ENCODE measurements around the gene RCC2.

Gene RCC2

DNA sequence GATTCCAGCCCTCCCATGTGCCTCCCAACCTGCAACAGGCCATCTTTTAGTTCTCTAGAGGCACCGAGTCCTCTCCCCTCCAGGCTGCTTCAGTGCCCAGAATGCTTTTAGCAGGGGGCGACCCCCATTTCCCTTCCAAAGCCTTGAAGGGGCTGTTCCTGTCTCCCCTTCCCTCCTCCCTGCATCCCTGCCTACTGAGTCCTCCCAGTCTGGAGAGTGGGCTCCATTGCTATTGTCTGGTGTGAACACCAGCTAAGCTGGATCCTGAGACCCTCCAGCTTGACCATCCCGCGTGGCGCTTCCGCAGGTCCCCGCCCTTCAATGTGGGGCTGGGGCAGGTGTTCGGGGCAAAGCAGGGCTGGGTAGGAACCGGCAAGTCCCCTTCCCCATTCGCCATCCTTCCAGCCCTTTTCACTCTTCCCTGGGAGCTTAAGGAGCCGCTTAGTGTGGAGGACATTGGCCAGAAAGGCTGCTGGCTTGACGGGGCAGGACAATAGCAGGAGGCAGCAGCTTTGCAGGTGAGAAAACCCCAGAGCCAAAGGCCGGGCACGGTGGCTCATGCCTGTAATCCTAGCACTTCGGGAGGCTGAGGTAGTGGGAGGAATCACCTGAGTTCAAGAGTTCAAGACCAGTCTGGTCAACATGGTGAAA lies 35.3 kb downstream of the RCC2 start:
- Histone ChIP-seq H2AFZ (ENCODE audit: low read depth) (no peak overlapping the region), H3K4me3 (IDR thresholded peaks at IDR 0.05; ENCODE audit: insufficient read depth, low read depth, low read length) (no peak overlapping the region), H4K20me1 (ENCODE audit: insufficient read depth) (no peaks in the 10 kb centered on the region), H3K4me1 (ENCODE audit: low read depth, poor library complexity, severe bottlenecking) (no peaks in the 10 kb centered on the region), H3K27ac (no peak overlapping the region), H3K27me3 (ENCODE audit: insufficient read depth, low read depth) (0 out of 2 replicates have a peak, but pooled peaks cover 2% of the 10 kb centered on the region), H3K36me3 (ENCODE audit: insufficient read depth) (no peaks in the 10 kb centered on the region), H3K9ac (no peak overlapping the region), H3K4me2 (no peak overlapping the region), H3K79me2 (ENCODE audit: insufficient read depth, low read depth) (no peaks in the 10 kb centered on the region)
- TF ChIP-seq, protein P1, sequence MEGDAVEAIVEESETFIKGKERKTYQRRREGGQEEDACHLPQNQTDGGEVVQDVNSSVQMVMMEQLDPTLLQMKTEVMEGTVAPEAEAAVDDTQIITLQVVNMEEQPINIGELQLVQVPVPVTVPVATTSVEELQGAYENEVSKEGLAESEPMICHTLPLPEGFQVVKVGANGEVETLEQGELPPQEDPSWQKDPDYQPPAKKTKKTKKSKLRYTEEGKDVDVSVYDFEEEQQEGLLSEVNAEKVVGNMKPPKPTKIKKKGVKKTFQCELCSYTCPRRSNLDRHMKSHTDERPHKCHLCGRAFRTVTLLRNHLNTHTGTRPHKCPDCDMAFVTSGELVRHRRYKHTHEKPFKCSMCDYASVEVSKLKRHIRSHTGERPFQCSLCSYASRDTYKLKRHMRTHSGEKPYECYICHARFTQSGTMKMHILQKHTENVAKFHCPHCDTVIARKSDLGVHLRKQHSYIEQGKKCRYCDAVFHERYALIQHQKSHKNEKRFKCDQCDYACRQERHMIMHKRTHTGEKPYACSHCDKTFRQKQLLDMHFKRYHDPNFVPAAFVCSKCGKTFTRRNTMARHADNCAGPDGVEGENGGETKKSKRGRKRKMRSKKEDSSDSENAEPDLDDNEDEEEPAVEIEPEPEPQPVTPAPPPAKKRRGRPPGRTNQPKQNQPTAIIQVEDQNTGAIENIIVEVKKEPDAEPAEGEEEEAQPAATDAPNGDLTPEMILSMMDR (conservative IDR thresholded peaks at IDR 0.05; ENCODE audit: low read depth, low read length), result no peak

DNA sequence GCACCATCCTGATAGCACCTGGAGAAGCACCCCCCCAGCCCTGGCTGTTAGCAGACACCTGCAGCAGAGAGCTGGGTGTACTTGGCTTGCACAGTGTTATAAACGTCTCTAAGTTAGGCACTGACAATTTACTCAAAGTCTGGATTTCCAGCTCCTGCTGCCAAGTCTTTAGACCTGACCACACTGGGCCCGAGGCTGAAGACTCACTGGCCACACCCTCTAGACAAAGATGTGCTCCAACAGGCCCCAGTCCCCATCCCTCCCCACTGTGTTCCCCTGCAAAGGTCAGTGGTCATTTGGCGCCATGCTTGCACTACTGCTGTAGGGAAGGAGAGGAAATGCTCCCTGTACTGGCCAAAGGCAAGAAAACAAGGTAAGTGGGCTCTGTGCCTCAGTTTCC lies 36.4 kb downstream of the RCC2 start:
- Histone ChIP-seq H3K79me2 (ENCODE audit: insufficient read depth, low read depth) (no peaks in the 10 kb centered on the region), H3K4me1 (ENCODE audit: low read depth, poor library complexity, severe bottlenecking) (no peaks in the 10 kb centered on the region), H3K27ac (no peak overlapping the region), H3K27me3 (ENCODE audit: insufficient read depth, low read depth) (peaks cover 2% of the 10 kb centered on the region; the same call in 1 of the 2 replicates), H4K20me1 (ENCODE audit: insufficient read depth) (no peaks in the 10 kb centered on the region), H3K9ac (no peak overlapping the region), H3K4me3 (IDR thresholded peaks at IDR 0.05; ENCODE audit: insufficient read depth, low read depth, low read length) (no peak overlapping the region), H3K4me2 (no peak overlapping the region), H3K36me3 (ENCODE audit: insufficient read depth) (no peaks in the 10 kb centered on the region), H2AFZ (ENCODE audit: low read depth) (no peak overlapping the region)
- TF ChIP-seq, protein P1 (conservative IDR thresholded peaks at IDR 0.05; ENCODE audit: low read depth, low read length), result no peak

DNA sequence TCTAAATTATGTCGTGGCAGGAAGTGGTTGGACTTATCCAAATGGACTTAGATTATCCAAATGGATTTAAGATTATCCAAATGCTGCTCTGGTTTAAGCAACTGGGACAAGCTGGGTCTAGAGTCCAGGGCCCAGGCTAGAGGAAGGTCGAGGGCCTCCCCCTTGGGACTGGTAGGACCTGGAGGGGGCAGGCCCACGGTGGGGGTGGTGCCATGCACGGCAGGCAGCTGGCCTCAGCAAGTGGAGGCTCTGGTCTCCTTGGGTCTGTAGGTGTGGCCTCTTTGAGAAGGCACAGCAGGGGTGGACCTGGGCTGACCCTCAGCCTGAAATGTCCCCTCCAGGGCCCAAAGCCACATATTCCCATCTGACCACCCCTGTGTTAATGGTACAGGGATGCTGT lies 37.6 kb downstream of the RCC2 start:
- TF ChIP-seq, protein P1 (conservative IDR thresholded peaks at IDR 0.05; ENCODE audit: low read depth, low read length), result no peak
- Histone ChIP-seq H3K36me3 (ENCODE audit: insufficient read depth) (no peaks in the 10 kb centered on the region), H3K79me2 (ENCODE audit: insufficient read depth, low read depth) (no peaks in the 10 kb centered on the region), H2AFZ (ENCODE audit: low read depth) (no peak overlapping the region), H3K9ac (no peak overlapping the region), H3K27ac (no peak overlapping the region), H3K4me3 (IDR thresholded peaks at IDR 0.05; ENCODE audit: insufficient read depth, low read depth, low read length) (no peak overlapping the region), H4K20me1 (ENCODE audit: insufficient read depth) (no peaks in the 10 kb centered on the region), H3K4me2 (no peak overlapping the region), H3K4me1 (ENCODE audit: low read depth, poor library complexity, severe bottlenecking) (no peaks in the 10 kb centered on the region), H3K27me3 (ENCODE audit: insufficient read depth, low read depth) (peaks cover 8% of the 10 kb centered on the region; the same call in 1 of the 2 replicates)

DNA sequence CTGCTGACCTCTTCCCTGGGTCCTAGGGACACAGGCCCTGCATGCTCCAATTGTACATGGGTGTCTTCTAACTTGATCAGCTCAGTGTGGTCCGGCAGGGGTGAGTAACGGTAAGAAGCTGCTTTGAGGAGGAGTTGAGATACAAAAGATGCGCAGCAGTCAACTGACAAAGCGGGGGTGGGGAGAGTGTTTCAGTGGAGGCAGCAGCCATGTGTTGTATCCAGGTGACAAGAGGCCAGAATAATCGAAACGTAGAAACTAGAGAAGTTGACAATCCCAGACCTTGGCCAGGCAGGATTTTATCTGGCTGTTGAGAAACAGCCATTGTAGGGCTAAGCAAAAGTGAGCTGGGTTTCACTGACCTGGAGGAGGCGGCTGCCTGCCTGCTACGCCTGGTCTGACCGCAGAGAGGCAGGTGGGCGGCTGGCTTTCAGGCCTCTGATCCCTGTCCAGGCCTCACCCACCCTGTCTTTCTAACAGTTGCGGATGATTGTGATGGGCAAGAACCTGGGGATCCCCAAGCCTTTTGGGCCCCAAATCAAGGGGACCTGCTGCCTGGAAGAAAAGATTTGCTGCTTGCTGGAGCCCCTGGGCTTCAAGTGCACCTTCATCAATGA lies 38.6 kb downstream of the RCC2 start:
- TF ChIP-seq, protein P1 (conservative IDR thresholded peaks at IDR 0.05; ENCODE audit: low read depth, low read length), result no peak

More for the DNA sequence above, 38.6 kb downstream of the RCC2 start:
- Histone ChIP-seq H3K36me3 (ENCODE audit: insufficient read depth) (no peaks in the 10 kb centered on the region), H3K27ac (no peak overlapping the region), H3K4me3 (IDR thresholded peaks at IDR 0.05; ENCODE audit: insufficient read depth, low read depth, low read length) (no peak overlapping the region), H3K4me2 (no peak overlapping the region), H4K20me1 (ENCODE audit: insufficient read depth) (no peaks in the 10 kb centered on the region), H3K27me3 (ENCODE audit: insufficient read depth, low read depth) (peaks cover 13% of the 10 kb centered on the region; the same call in 1 of the 2 replicates), H3K9ac (no peak overlapping the region), H3K79me2 (ENCODE audit: insufficient read depth, low read depth) (no peaks in the 10 kb centered on the region), H3K4me1 (ENCODE audit: low read depth, poor library complexity, severe bottlenecking) (no peaks in the 10 kb centered on the region), H2AFZ (ENCODE audit: low read depth) (no peak overlapping the region)

All from KMS-11 (cell line).